ENCODE data around the gene OR11H7.
"Not testable (repeated sequence)": the region's sequence is repeated elsewhere in the genome, so short reads cannot be mapped to it uniquely, and the experiment has no call there.

Gene OR11H7

GRCh38 chr14:20228681-20229080 lies at the start of gene OR11H7:
OR11H7 (plus strand) TSS chr14:20228981.
- no peak for DNase-seq

DNA sequence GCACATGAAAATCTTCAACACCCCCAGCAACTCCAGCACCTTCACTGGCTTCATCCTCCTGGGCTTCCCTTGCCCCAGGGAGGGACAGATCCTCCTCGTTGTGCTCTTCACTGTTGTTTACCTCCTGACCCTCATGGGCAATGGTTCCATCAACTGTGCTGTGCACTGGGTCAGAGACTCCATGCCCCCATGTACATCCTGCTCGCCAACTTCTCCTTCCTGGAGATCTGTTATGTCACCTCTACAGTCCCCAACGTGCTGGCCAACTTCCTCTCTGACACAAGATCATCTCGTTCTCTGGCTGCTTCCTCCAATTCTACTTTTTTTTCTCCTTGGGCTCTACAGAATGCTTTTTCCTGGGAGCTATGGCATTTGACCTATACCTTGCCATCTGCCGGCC lies 49.6 kb upstream of the OR11H7 start:
- peak; percentile 13 for DNase-seq

DNA sequence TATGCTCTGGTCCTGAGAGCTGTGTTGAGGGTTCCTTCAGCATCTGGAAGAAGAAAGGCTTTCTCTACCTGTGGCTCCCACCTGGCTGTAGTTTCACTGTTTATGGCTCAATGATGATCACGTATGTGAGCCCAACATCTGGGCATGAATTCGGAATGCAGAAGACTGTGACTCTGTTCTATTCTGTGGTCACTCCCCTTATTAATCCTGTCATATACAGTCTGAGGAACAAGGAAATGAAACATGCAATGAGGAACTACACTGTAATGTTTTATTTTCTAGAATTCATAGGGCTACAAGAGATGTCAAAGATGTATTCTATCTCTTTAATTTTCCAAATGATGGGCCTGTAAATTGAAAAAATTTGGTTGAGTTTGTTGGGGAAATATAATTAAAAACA lies 48.9 kb upstream of the OR11H7 start:
- no peak for DNase-seq

DNA sequence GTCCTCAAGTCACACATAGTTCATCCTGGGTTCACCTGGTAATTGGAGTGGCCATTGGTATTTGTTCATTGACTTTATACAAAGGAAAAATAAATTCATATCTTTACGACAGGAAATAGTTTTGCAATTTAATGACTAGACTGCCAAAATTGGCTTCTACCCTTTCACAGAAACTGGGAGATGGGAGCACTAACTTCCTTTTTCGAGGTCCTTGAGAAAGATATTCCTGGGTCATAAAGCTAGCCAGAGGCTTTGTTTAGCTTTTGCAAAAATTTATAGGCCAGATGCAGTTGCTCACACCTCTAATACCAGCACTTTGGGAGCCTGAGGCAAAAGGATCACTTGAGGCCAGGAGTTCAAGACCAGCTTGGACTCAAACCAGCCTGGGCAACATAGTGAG lies 48.3 kb upstream of the OR11H7 start:
- DNase-seq, result no peak

DNA sequence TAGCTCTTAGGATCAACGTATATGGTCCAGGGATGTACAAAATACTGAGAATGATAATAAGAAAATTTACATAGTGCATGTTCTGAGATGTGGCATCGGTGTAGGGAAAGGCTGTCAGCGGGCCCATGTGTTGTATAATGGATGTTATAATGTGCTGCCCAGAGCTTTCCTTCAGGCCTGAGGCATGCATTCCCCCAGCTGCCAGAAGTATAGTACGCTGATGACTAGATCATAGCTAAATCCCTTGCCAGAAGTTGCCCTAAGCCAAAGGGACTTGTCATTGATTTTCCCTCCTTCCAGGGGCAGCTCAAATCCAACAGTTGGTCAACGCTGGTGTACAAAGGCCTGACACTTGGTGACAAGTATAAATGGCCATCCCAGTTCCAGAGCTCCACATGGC lies 44.6 kb upstream of the OR11H7 start:
- DNase-seq, result no peak

GRCh38 chr14:20190596-20190995 lies 38.2 kb upstream of the OR11H7 start, which contains the start of gene OR11G2:
OR11G2 (plus strand) TSS chr14:20190896; CDS start chr14:20197438, 6,542 bp downstream.
- DNase-seq, result no peak

GRCh38 chr14:20191396-20191795 lies 37.4 kb upstream of the OR11H7 start:
- no peak for DNase-seq

DNA sequence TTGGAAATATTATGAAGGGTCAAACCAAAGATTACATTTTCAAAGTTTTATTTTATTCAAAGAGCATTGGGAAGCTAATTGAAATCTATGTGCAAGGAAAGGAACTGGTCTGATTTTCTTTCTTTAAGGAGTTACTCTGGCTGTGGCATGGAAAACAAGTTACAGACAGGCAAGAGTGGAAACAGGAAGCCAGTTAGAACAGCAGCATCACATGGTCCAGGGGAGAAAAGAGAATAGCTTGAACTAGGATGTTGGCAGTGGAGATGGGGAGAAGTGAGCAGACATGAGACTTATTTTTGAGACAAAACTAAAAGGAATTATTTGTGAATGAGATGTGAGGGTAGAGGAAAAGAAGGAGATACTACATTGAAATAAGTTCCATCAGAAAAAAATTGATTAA lies 34.7 kb upstream of the OR11H7 start:
- no peak for DNase-seq

DNA sequence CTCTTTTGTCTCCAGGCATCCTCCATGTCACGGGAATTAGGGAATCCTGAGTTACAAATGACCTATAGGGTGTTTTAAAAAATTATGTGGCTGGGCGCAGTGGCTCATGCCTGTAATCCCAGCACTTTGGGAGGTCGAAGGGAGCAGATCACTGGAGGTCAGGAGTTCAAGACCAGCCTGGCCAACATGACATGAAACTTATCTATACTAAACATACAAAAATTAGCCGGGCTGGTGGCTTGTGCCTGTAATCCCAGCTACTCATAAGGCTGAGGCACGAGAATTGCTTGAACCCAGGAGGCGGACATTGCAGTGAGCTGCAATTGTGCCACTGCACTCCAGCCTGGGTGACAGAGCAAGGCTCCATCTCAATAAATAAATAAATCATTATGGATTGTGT lies 33.6 kb upstream of the OR11H7 start:
- DNase-seq, result not testable (repeated sequence)

- DNase-seq, result no peak
Measured at GRCh38 chr14:20195911-20196310, 32.9 kb upstream of the OR11H7 start.

- no peak for DNase-seq
Measured at GRCh38 chr14:20197459-20197858, 31.3 kb upstream of the OR11H7 start.

GRCh38 chr14:20198991-20199390 lies 29.8 kb upstream of the OR11H7 start:
- no peak for DNase-seq

GRCh38 chr14:20204721-20205120 lies 24.1 kb upstream of the OR11H7 start:
- DNase-seq, result no peak

DNA sequence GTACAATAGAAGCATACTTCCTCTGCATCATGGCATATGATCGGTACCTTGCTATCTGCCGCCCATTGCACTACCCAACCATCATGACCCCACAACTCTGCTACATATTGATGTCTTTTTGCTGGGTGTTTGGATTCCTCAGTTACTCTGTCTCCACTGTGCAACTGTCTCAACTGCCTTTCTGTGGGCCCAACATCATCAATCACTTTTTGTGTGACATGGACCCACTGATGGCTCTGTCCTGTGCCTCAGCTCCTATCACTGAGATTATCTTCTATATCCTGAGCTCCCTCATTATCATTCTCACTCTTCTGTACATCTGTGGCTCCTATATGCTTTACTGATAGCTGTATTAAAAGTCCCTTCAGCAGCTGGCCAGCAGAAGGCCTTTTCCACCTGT lies 19.2 kb upstream of the OR11H7 start:
- no peak for DNase-seq

DNA sequence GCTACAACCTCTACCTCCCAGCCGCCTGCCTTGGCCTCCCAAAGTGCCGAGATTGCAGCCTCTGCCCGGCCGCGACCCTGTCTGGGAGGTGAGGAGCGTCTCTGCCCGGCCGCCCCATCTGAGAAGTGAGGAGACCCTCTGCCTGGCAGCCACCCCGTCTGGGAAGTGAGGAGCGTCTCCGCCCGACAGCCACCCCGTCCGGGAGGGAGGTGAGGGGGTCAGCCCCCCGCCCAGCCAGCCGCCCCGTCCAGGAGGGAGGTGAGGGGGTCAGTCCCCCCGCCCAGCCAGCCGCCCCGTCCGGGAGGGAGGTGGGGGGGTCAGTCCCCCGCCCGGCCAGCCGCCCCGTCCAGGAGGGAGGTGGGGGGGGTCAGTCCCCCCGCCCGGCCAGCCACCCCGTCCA lies 16.4 kb upstream of the OR11H7 start:
- not testable (repeated sequence) for DNase-seq

DNA sequence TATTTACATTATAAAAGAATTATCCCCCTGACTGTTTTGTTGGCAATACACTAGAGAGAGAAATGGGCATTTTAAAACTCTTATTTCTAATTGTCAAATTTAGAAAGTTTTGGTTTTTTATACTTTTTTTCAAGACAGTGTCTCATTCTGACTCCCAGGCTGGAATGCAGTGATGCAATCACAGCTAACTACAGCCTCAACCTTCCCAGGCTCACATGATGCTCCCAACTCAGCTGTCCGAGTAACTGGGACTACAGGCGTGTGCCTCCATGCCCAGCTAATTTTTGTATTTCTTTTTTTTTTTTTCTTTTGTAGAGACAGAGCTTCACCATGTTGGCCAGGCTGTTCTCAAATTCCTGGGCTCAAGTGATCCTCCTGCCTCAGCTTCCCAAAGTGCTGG lies 13.6 kb upstream of the OR11H7 start:
- no peak for DNase-seq

DNA sequence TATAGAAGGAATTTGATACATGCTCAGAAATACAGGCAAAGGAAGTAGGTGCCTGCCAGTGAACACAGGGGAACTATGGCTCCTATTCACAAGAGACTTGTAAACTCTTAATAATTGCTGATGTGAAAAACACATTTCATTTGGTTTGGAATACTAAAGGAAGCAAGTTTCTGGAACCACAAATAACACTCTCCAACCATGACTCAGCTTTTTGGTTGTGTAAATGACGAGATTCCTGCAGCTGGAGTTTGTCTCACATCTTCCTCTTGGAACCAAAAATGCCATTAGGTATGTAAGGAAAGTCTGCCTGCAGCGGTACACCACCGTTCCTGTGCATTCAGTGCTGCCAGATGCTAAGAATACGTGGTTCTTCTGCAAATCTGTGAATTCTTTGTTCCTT lies 9.7 kb upstream of the OR11H7 start:
- no peak for DNase-seq

- DNase-seq, result no peak
Measured at GRCh38 chr14:20223410-20223809, 5.4 kb upstream of the OR11H7 start, which contains the start of gene OR11H6. OR11H6 (plus strand) TSS chr14:20223710; CDS start chr14:20223710, 0 bp downstream.

DNA sequence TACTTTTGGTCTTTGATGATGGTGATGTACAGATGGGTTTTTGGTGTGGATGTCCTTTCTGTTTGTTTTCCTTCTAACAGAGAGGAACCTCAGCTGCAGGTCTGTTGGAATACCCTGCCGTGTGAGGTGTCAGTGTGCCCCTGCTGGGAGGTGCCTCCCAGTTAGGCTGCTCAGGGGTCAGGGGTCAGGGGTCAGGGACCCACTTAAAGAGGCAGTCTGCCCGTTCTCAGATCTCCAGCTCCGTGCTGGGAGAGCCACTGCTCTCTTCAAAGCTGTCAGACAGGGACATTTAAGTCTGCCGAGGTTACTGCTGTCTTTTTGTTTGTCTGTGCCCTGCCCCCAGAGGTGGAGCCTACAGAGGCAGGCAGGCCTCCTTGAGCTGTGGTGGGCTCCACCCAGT lies 6.6 kb downstream of the OR11H7 start:
- not testable (repeated sequence) for DNase-seq

DNA sequence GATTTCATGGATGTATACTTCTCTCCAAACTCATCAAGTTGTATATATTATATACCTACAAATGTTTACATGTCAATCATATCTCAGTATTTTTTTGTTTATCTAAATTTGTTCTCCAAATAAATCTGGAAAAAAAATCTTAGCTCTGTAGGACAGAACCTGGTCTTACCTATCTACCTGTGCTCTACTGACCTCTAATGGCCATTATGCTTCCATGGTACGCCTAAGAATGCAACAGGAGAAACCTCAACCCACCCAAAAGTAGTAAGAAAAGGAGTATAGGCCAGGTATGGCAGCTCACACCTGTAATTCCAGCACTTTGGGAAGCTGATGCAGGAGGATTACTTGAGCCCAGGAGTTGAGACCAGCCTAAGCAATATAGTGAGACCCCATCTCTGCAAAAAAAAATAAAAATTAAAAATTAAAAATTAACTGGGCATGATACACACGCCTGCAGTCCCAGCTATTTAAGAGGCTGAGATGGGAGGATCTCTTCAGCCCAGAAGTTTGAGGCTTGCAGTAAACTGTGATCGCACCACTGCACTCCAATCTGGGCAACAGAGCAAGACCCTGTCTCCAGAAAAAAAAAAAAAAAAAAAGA lies 19.0 kb downstream of the OR11H7 start:
- DNase-seq, result no peak

GRCh38 chr14:20262642-20263128 lies 33.9 kb downstream of the OR11H7 start:
- no peak for DNase-seq

DNA sequence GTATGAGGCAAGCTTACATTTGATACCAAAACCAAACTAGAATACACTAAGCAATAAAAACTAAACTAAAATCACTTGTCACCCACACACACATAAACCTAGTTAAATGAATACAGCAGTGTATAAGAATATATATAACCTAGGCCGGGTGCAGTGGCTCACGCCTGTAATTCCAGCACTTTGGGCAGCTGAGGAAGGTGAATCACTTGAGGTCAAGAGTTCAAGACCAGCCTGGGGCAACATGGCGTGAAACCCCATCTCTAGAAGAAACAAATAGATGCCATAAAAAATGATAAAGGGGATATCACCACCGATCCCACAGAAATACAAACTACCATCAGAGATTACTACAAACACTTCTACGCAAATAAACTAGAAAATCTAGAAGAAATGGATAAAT lies 35.6 kb downstream of the OR11H7 start:
- DNase-seq, result not testable (repeated sequence)

GRCh38 chr14:20274062-20274461 lies 45.3 kb downstream of the OR11H7 start:
- DNase-seq, result no peak

DNA sequence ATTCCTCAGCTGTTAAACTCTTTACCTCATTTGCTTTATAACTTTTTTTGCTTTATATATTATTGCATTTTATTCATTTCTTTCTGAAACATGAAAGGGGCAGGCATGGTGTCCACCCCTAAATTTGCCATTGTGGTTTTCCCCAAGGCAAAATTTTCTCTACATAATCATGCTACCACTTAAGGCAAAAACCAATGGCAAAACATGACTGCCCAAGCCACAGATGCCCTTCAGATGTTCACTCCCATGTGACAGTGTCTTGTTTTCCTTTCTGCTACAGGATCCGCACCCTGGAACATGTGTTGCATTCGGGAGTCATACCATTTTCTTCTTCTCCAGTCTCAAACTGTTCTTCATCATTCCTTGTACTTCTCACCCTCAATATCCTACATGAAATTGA lies 48.6 kb downstream of the OR11H7 start:
- DNase-seq, result no peak

DNA sequence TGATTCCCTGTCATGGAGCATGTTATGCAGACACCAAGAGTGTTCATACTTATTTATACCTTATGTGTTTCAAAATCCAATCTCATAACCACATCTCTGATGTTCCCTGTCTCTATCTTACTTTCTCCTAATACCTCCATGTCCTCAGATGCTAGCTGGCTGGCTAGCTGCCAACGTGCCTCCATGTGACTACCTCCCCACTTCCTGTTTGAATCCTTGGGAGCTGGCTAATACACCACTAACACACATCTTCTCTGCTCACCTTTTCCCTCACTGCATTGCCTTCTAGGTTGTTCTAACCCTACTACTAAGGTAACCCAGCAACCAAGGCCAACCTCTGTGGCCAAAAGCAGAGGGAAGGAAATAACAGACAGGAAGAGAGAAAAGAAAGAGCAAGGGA lies 49.6 kb downstream of the OR11H7 start:
- no peak for DNase-seq
